ENCODE data around the gene GTF2IRD1.
A peak's percentile ranks its signal among the peaks of the same experiment; 100 is the strongest.
"Not testable (repeated sequence)": the region's sequence is repeated elsewhere in the genome, so short reads cannot be mapped to it uniquely, and the experiment has no call there.

Gene GTF2IRD1

GRCh38 chr7:74518654-74519053, 64.9 kb downstream of the GTF2IRD1 start:
- no peak for DNase-seq

GRCh38 chr7:74519395-74519794, 65.7 kb downstream of the GTF2IRD1 start:
- no peak for DNase-seq

GRCh38 chr7:74521855-74522254, 68.1 kb downstream of the GTF2IRD1 start:
- DNase-seq, result no peak

- no peak for DNase-seq
Observed at GRCh38 chr7:74522281-74522905, 68.7 kb downstream of the GTF2IRD1 start.

- DNase-seq, result no peak
Observed at GRCh38 chr7:74523015-74523414, 69.3 kb downstream of the GTF2IRD1 start.

- no peak for DNase-seq
Observed at GRCh38 chr7:74525140-74525539, 71.4 kb downstream of the GTF2IRD1 start.

GRCh38 chr7:74525881-74526280, 72.2 kb downstream of the GTF2IRD1 start:
- no peak for DNase-seq

- DNase-seq, result no peak
Observed at GRCh38 chr7:74526780-74527179, 73.1 kb downstream of the GTF2IRD1 start.

- no peak for DNase-seq
Observed at GRCh38 chr7:74527842-74528241, 74.1 kb downstream of the GTF2IRD1 start.

- DNase-seq, result not testable (repeated sequence)
Observed at GRCh38 chr7:74528773-74529172, 75.1 kb downstream of the GTF2IRD1 start.

GRCh38 chr7:74535951-74536356, 82.2 kb downstream of the GTF2IRD1 start:
- no peak for DNase-seq

- DNase-seq, result not testable (repeated sequence)
Observed at GRCh38 chr7:74541937-74542336, 88.2 kb downstream of the GTF2IRD1 start.

GRCh38 chr7:74542558-74543117, 88.9 kb downstream of the GTF2IRD1 start:
- no peak for DNase-seq

GRCh38 chr7:74544706-74545469, 91.2 kb downstream of the GTF2IRD1 start:
- DNase-seq, result peak; percentile 29

GRCh38 chr7:74545921-74546320, 92.2 kb downstream of the GTF2IRD1 start:
- DNase-seq, result no peak

- not testable (repeated sequence) for DNase-seq
Observed at GRCh38 chr7:74553596-74554012, 99.9 kb downstream of the GTF2IRD1 start.

GRCh38 chr7:74554178-74554577, 100.5 kb downstream of the GTF2IRD1 start:
- DNase-seq, result no peak

- DNase-seq, result no peak
Observed at GRCh38 chr7:74560086-74560719, 106.5 kb downstream of the GTF2IRD1 start.

GRCh38 chr7:74561898-74562613, 108.3 kb downstream of the GTF2IRD1 start:
- no peak for DNase-seq

- DNase-seq, result not testable (repeated sequence)
Observed at GRCh38 chr7:74563639-74564038, 109.9 kb downstream of the GTF2IRD1 start.

- DNase-seq, result no peak
Observed at GRCh38 chr7:74567318-74567668, 113.6 kb downstream of the GTF2IRD1 start.

GRCh38 chr7:74568658-74569057, 115.0 kb downstream of the GTF2IRD1 start:
- no peak for DNase-seq

- DNase-seq, result no peak
Observed at GRCh38 chr7:74569501-74570075, 115.9 kb downstream of the GTF2IRD1 start.
